ENCODE results near the gene LAGE3.

The LAGE3 gene, protein sequence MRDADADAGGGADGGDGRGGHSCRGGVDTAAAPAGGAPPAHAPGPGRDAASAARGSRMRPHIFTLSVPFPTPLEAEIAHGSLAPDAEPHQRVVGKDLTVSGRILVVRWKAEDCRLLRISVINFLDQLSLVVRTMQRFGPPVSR

DNA sequence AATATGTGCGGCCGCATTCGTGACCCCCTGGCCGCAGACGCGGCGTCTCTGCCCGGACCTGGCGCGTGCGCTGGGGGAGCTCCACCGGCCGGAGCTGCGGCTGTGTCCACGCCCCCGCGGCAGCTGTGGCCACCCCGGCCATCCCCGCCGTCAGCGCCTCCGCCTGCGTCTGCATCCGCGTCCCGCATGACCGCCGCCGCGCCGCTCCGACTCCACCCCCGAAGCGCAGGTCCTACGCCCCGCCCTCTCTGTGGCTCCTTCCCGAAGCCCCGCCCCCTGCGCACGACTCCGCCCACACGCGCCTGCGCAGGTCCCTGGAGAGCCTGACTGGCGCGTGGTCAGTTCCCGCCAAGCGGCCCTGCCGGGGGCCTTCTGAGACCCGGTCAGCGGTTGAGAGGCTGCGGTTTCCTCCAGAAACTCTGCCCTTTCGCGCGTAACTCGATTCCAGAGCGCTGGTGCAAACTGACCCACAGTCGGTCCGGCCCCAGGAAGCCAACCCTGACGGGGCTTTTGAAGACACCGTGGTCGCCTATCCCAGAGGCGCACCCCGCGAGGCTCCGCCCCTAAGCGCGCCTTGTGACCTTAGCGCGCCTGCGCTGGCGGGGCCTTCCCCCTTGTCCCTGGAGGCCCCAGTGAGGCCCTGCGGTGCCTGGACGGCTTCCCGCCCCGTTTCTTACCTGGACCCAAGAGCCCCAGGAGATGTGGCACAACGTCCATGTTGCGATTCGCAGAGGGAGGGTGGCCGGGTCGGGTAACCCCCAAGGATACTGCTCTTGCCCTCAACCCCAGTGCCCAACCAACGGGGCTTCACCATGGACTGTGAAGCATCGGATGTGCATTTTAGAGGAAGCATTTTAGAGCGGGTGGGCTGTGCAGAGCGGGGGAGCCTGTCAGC, at the start of gene LAGE3:
Gene LAGE3 (minus strand): TSS at position 554 of the 895 bp plus-strand sequence. CDS start 366 bp downstream, at position 188.
- DNase-seq = peak; percentile 94

DNA sequence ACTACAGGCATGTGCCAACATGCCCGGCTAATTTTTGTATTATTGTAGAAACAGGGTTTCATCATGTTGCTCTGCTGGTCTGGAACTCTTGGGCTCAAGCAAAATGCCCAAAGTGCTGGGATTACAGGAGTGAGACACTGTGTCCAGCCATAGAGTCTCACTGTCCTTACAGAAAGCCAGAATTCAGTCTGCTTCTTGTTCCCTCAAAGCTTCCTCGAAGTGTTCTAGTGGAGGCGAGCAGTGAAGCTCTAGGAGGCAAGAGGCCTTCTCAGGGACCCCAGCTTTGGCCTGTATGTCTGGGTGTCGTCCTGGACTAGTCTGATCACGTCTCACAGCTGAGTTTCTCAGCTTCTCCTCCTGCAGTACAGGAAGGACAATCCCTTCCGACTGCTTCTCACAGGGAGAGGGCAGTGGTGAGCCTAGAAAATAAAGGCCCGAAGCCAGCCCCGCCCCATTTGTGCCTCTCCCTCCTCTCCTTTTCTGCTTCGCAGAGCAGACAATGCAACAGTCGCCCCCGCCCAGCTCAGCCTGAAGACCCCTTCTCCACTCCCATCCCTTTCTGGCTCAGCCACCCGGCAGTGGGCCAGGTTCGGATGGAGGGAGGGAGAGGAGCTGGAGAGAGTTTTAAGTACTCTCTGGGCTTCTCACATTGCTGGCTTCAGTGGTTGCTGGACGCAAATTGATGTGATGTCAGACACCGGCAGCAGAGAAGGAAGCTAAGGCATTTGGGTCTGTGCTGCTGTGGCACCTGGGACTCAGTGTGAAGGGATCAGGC, 48.0 kb upstream of the LAGE3 start:
- DNase-seq = peak; percentile 67

DNA sequence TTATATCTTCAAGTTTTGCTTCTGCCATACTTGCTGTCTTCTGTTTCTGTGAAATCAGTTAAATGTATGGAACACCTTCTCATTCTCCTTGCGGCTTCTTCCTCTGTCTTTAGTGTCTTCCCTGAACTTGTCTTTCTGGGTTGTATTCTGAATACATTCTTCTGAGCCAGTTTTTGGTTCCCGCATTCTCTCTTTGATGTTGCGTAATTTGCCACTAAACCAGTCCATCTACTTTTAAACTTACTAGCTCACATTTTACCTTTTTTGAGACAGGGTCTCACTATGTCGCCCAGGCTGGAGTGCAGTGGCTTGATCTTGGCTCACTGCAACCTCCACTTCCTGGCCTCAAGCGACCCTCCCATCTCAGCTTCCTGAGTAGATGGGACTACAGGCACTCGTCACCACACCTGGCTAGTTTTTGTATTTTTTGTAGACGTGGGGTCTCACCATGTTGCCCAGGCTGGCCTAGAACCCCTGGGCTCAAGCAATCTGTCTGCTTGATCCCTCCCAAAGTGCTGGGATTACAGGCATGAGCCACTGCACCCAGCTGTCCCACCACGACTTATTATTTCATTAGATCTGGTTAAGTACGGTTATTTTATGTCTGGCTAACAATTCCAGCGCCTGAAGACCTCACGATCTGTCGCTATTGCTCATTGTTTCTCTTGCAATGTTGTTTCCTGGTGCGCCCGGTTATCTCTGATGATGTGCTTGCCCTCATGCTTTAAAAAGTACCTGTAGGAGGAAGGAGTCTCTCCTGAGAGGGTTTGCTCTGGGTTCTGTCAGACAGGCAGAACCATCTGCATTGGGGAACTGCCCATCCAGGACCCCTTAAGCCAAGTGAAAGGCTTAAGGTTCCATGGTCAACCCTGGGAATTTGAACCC, 46.8 kb upstream of the LAGE3 start:
- DNase-seq = no peak

DNA sequence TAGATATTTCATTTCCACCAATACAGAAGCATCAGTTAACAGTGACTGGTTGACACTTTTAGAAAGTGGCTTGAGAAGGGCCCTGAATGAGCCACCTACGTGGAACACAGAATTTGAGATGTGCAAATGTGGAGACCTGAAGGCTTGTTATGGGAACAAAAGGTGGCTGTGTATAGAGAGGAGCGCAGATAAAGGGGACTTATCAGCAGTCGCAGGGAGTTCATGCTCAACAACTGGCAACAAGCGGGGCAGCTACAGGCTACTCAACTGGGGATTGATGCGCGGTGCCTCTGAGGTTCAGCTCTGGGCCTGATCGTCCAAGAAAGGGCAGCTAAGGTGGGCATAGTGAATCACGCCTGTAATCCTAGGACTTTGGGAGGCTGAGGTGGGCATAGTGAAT, 40.3 kb upstream of the LAGE3 start:
- DNase-seq = no peak

DNA sequence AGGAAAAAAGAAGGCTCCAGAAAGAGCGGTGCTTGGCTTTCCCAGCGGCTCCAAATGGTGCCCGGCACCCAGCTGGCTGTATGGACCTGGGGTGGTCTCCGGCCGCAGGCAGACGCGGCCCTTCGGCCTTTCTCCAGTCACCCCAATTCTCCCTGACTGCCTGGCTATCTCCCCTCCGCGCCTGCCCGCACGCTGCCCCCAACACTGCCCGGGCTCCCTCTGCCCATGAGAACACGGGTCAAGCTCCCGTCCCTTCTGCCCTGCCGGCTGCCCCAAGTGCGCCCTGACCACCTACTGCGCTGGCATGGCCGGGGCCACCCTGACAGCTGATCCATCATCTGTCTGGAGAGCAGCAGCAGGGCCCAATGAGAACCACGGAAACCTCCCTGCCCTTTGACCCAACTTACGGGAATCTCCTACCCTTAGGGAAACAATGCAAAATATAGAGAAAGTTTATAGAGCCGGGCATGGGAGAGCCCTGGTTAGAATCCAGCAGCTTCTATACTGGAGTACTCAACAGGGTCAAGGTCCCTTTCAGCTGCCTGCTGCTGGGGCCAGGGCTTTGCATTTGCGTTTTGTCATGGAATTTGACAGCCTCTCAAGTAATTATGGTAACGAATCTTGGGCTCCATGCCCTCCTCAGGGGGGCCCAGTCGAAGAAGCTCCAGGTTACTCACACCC, 38.2 kb upstream of the LAGE3 start:
- no peak for DNase-seq

DNA sequence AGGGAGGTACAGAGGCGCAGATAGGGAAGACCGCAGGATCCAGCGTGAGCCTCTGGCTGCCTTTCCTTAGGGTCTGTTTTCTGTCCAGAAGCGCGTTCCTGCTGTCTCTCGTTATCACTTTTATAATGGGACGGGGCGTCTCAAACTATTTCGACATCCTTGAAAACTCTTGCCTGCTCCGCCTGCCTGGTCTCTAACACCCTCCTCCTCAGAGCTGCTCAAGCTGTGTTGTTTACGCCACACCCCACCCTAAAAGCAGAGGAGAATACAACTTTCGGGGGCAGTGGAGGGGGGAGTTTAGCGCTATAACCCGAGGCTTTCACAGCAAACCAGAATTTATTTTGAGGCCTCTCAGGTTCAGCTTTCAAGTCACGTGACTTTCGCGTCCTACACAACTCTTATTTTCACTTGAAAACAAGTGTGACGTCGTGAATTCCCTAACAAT, 37.6 kb upstream of the LAGE3 start:
- peak; percentile 35 for DNase-seq

DNA sequence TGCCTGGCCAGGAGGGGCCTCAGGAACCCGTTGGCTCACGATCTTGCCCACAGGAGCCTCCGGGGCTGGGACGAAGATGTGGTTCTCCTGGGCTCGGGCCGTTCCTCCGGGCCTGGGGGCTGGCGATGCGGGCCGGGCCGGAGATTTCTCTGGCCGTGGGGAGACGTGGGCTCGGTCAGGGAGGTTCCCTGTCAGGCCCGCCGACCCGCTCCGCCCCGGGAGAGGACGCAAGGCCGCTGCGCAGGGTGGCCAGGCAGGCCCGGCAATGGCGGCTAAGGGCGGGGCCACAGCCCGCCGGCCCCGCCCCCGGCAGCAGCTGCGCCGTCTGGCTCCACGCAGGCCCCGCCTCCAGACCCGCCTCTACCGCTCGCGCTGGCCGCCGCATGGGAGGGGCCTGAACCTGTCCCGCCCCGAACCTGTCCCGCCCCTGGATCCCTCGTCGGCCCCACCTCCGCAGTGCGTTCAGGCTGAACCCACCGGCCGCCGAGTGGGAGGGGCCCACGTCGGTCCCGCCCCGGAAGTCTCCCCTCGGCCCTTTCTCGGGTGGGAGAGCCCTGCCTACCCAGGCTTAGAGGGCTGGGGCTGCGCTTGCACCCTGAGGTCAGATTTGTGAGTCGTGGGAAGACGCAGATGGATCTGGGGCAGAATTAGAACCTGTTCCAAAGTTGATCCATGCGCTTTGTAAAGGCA, 37.0 kb upstream of the LAGE3 start, which contains the start of gene FAM3A:
Gene FAM3A (minus strand): TSS at position 267 of the 690 bp plus-strand sequence. CDS start 460 bp downstream, outside the sequence.
- peak; percentile 94 for DNase-seq

DNA sequence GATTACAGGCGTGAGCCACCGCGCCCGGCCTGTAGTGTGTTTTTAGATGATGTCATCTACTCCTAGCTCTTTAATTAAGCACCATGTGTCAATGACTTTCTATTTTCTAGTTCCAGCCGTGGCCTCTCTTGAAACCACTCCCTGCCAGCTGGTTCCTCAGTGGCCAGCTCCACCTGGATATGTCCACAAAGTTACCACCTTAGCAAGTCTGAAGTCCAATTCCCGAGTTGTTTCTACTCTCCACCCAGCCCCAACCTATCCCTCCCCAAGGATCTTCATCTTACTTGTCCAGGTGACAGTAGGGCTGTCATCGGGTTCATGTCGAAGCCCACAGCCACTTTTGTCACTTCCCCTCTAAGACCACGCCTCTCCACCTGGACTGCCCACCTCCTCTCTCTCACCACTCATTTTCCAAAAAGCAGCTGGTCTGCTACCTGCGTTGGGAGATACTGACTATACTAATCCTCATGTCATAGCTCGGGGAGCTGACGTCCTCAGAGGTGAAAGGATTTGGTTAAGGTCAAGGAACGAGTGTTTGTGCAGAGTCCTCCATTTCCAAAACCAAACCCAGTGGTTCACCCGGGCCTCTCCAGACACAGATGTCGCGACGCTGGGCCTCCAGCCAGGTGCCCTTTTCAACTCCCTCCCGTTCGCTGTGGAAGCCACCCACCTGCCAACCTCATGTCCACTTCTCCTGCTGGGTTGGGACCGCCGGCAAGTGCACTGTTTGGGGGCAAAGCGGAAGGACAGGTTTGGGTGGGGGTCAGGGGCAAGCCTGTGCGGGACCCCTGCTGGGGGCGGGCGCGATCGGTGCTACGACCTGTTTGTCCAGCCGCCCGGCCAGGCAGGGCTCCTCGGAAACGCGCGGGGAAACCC, 36.2 kb upstream of the LAGE3 start:
- DNase-seq = peak; percentile 44

DNA sequence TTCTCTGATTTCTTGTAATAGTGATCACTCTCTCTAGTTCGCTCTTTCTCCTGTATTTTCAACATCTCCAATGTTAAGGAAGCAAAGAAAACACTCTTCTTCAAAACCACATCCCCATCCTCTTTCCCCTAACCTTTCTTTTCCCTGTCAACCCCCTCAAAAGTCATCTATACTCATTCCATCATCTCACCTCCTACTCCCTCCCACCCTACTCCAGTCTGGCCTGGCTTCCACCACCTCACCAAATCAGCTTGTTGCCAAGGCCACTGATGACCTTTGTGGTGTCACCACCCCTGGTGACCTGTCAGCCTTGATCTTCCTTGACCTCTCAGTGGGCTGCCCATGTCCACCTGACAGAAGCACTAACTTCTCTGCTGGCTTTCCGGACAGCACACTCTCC, 34.6 kb upstream of the LAGE3 start:
- DNase-seq = no peak

DNA sequence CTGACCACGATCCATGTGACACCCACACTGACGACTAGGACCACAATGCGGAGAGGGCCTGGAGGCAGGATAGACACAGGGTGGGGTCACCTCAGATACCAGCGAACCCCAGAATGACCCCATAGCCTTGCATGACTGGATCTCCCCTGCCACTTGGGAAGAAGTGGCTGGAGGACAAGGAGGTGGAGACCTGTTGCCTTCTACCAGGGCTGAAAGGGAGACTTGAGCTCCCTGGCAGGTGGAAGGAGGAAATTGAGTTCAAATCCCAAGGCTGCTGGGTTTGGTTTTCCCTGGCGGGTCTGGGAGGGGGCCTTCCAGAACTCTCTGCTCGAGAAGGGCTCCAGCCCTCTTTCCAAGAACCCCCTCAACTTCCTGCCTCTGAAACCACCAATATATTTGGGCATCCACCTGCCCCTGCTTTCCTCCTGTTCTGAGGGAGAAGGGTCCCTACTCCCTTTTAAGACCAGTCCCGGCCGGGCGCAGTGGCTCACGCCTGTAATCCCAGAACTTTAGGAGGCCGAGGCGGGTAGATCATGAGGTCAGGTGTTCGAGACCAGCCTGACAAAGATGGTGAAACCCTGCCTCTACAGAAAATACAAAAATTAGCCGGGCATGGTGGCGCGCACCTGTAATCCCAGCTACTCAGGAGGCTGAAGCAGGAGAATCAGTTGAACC, 33.9 kb upstream of the LAGE3 start:
- DNase-seq = no peak

DNA sequence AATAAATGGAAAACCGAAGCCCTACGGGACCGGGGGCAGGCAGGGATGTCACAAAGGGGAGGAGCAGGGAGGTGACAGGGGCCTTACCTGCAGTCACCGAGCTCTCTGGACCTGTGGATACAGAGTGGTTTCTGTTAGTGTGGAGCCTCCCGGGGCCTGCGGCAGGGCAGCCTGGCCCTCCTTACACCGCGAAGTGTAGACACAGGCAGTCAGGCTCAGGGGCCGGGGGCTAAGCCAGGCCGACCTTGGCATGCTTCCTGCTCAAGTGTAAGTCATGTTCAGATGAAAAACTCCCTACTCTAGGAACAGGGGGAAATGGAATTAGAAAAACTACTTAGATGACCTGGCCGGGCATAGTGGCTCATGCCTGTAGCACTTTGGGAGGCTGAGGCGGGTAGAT, 32.7 kb upstream of the LAGE3 start:
- no peak for DNase-seq

DNA sequence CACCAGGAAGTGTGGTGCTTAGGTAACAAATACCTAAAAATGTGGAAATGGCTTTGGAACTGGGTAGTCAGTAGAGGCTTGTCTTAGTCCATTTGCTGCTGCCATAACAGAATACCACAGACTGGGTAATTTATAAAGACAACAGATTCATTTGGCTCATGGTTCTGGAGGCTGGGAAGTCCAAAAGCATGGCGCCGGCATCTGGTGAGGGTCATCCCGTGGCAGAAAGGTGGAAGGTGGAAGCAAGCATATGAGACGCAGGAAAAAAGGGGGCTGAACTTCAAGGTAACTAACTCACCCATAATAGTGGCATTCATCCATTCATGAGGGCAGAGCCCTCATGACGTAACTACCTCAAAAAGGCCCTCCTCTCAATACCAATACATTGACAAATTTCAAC, 30.4 kb upstream of the LAGE3 start:
- DNase-seq = no peak

DNA sequence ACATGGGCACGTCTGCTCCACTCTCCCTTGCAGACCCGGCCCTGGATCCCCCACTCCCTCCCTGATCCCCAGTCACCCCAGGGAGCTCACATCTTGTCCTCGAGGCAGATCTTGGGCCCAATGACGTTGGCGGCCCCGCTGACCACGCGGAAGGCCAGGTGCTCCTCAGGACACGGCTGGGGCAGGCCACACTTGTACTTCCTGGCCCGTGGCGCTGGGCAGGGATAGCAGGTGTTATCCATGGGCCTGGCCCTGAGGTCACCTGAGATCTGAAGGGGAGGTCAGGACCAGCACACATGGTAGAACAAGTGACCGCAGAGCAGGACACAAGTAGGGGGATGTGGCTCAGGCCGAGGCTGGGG, 29.3 kb upstream of the LAGE3 start:
- no peak for DNase-seq

DNA sequence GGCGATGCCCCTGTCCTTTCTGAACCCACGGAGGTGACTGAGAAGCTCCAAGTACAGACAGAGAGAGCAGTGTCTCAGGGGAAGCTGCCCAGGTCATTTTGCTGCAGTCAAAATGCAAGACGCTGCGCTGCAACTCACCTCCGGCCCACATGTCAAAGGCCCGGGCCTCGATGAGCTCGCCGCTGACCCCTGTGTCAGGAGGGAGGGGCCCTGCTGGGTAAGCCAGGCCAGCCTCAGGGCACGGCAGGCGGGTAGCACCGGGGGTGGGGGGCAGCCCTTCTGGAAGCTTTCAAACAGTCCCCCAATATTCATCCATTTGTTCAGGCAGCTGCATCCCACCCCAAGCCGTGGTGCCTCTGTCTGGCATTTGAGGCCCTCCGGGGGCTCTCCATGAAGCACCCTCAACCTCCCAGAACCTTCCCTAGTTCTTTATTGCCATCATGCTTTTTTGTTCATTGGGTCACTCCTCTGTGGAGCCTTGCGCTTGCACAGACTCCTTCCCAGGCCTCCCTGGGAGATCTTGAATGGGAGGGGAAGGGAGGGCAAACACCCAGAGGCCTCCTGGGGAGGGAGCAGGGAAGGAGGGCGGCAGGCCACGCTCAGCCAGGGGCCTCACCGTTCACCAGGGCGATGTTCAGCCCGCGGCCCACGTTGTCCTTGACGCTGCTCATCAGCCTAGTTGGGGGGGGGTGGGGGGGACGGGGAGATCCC, 28.7 kb upstream of the LAGE3 start:
- no peak for DNase-seq

DNA sequence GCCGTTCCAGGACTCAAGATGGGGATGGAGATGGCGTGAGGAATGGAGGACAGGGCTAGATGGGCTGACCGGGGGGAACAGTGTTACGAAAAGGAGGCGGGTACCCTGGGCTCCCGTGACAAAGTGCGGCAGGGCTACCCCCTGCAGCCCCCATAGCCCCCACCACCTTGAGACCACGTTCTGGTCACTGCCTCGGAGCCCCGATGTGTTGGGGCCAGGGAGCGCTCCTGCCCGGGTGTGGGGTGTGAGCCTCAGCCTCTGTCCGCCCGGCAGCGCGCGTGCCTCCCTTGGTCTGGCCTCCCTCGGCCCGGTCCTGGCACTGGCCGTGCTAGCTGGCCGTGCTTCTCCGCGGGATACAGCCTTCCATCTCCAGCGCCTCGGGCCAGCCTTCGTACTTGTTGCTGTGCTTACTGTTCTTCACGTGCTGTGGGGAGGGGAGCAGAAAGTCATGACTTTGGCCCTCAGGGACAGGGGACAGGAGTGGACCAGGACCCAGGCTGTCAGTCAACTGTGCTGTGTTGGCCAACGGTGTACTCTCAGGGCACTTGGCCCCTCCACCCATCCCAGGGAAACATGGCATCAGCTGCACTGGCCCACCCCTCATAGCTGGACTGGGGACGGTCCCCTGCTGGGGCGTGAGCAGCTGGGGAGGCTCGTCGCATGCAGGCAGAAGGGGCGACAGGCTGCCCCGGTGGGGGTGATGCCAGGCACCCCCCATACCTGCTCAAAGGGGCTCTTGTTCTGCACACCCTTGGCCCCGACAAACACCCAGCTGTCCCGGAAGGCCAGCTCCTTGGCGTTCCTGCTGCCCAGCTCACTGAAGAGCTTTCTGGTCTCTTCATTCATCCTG, 27.6 kb upstream of the LAGE3 start:
- no peak for DNase-seq

DNA sequence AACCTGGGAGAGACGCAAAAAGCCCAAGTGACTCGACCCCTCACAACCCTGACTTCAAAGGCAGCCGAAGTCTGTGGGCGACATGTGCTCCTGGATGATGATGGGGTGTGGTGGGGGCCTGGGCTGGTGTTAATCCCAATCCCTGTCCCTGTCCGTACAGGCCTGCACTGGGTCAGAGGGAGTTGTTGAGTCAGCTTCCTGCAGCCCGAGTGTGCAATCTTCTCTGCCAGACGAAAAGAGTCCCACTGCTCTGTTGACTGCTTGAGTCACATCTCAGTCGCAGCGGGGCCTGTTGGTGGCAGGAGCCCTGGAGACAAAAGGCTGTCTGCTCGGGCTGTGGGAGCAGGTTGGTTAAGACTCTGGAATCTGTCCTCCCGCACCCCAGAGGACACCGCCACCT, 26.7 kb upstream of the LAGE3 start:
- DNase-seq = no peak

DNA sequence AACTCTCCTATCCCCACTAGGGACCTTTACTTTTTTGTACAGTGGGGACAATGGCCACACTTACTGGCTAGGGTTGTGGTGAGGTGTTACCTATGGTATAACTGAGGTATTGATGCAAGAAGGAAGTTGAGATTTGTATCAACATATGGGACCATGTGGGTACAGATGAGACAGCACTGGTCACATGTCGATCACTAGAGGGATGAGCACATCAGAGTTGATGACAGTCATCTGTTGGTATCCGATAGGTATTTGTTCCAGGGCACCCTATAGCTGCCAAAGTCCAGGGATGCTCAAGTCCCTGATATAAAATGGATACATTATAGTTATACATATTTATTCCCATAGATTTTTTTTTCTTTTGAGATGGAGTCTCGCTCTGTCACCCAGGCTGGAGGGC, 23.9 kb upstream of the LAGE3 start:
- no peak for DNase-seq

DNA sequence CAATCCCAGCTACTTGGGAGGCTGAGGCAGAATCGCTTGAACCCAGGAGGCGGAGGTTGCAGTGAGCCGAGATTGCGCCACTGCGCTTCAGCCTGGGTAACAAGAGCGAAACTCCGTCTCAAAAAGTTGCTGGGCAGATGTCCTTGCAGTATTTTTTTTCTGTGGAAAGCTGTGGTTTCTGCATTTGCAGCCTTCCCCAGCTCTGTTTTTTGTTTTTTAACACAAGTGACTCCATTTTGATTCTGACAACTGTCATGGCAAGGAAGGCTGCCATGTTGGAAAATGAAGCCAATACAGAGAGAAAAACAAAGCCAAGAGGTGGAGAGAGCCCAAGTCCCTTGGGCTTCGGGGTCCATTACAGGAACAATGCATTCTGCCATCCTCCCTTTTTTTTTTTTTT, 23.0 kb upstream of the LAGE3 start:
- no peak for DNase-seq

Data from CD4-positive, alpha-beta T cell treated with Interleukin-21 for 1 hour (primary cell).